Thoracic aorta (tissue), 2 donors: Measurements from ENCODE around the gene HYOU1. TPM values are rescaled to one million over a fixed set of nuclear protein-coding genes. Genes with fewer than 3 reads are reported as not detected.
"Not testable (repeated sequence)": the region's sequence is repeated elsewhere in the genome, so short reads cannot be mapped to it uniquely, and the experiment has no call there.

ENCODE experiments used
- ATAC-seq: fragments of 150-250 bp; one replicate; pipeline ENCODE4 v1.8.0; 2017; ENCODE audit warnings: low read depth; ENCODE audit not compliant: insufficient number of reproducible peaks, low FRiP score
- DNase-seq: peaks from one replicate; pipeline ENCODE4 v3.0.0-alpha.2; 2020; ENCODE audit warnings: low spot score
- H3K27ac ChIP-seq, 2 donors: fragments of 200-600 bp; sonication (generic); 1 replicate in 1 of 2; 2 replicates in 1 of 2; pipeline ENCODE4 v1.5.1; 2016; ENCODE audit warnings: mild to moderate bottlenecking in 2 of 2, moderate library complexity in 2 of 2
- H3K27me3 ChIP-seq: fragments of 200-600 bp; sonication (generic); replicated peaks from 2 replicates; pipeline ENCODE4 v1.6.0; 2016; ENCODE audit warnings: mild to moderate bottlenecking; ENCODE audit not compliant: insufficient read depth
- H3K36me3 ChIP-seq: fragments of 200-600 bp; sonication (generic); one replicate; pipeline ENCODE4 v1.5.1; 2016
- H3K4me1 ChIP-seq, 2 donors: fragments of 200-600 bp; sonication (generic); 1 replicate in 1 of 2; 2 replicates in 1 of 2; pipeline versions ENCODE4 v1.5.1 to v1.6.0; 2016; ENCODE audit warnings: low read depth in 2 of 2, mild to moderate bottlenecking in 1 of 2; ENCODE audit not compliant: control insufficient read depth in 1 of 2
- H3K4me3 ChIP-seq: fragments of 200-600 bp; sonication (generic); 2 replicates; pipeline ENCODE4 v1.5.1; 2016; ENCODE audit warnings: mild to moderate bottlenecking
- H3K9me3 ChIP-seq: fragments of 200-600 bp; sonication (generic); 2 replicates; pipeline ENCODE4 v1.5.1; 2016
- total RNA-seq, 2 donors: library from RNA; depleted of rRNA; stranded (reverse); fragments of >200 nt; gene quantifications; one replicate each; pipeline versions ENCODE4 v1.1.0 to v1.2.3, GENCODE V29; 2016
- TF ChIP-seq, protein P1 (sequence below): fragments of 200-600 bp; sonication (generic); IDR thresholded peaks from one replicate; pipeline ENCODE4 v1.5.1; 2019; ENCODE audit warnings: antibody characterized with exemption

HYOU1 gene
- 100 to 1,000 TPM in 1 of 2 donors, 10 to 100 TPM in 1; 94.1 to 140 TPM for total RNA-seq

GRCh38 chr11:119057000-119057769 lies at the start of gene HYOU1:
HYOU1 (minus strand) TSS chr11:119057205; CDS start chr11:119056160, 1,045 bp downstream.
- ATAC-seq (peak; percentile 95), DNase-seq (peak; percentile 96)
- Histone ChIP-seq H3K9me3 (no peaks in the 10 kb centered on the region), H3K36me3 (peaks cover 13% of the 10 kb centered on the region), H3K4me1 (peaks cover 16 to 25% of the 10 kb centered on the region in 2 donors), H3K27me3 (no peaks in the 10 kb centered on the region), H3K27ac (peak within 1 kb of the TSS; percentile 87 to 96), H3K4me3 (peak within 1 kb of the TSS; percentile 81)
- TF ChIP-seq, protein P1, sequence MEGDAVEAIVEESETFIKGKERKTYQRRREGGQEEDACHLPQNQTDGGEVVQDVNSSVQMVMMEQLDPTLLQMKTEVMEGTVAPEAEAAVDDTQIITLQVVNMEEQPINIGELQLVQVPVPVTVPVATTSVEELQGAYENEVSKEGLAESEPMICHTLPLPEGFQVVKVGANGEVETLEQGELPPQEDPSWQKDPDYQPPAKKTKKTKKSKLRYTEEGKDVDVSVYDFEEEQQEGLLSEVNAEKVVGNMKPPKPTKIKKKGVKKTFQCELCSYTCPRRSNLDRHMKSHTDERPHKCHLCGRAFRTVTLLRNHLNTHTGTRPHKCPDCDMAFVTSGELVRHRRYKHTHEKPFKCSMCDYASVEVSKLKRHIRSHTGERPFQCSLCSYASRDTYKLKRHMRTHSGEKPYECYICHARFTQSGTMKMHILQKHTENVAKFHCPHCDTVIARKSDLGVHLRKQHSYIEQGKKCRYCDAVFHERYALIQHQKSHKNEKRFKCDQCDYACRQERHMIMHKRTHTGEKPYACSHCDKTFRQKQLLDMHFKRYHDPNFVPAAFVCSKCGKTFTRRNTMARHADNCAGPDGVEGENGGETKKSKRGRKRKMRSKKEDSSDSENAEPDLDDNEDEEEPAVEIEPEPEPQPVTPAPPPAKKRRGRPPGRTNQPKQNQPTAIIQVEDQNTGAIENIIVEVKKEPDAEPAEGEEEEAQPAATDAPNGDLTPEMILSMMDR = no peak

DNA sequence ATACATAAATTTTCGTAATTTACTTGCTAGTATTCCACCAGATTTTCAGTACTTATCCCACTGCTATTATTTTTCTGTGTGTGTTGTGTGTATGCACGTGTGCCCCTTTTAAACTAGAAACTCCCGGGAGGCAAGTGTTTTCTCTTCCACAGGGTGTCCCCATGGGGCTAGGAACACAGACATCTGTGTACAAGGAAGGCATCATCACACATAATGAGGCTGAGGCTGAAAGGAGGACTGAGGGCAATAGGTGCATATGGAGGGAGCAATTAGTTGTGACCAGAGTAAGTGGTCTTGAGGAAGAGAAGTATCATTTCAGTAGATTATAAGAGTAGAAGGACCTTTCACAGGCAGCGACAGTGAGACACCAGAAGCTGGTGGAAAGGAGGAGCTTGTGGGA lies 46.8 kb upstream of the HYOU1 start:
- H3K27me3 ChIP-seq = no peaks in the 10 kb centered on the region
- peaks cover 19 to 49% of the 10 kb centered on the region in 2 donors for H3K4me1 ChIP-seq
- no peak for ATAC-seq

GRCh38 chr11:119103161-119103664 lies 46.2 kb upstream of the HYOU1 start:
- H3K27ac ChIP-seq = peak overlapping the region; percentile 93 to 95
- not testable (repeated sequence) for H3K27me3 ChIP-seq, DNase-seq, H3K36me3 ChIP-seq, ATAC-seq, H3K9me3 ChIP-seq
- peak overlapping the region; percentile 89 for H3K4me3 ChIP-seq
- H3K4me1 ChIP-seq = peaks cover 19 to 43% of the 10 kb centered on the region in 2 donors

More for the DNA sequence above, 46.8 kb upstream of the HYOU1 start:
- no peak overlapping the region for H3K27ac ChIP-seq
- TF ChIP-seq, protein P1 = no peak
- no peak for DNase-seq
- H3K4me3 ChIP-seq = no peak overlapping the region
- no peaks in the 10 kb centered on the region for H3K9me3 ChIP-seq
- no peaks in the 10 kb centered on the region for H3K36me3 ChIP-seq

- Histone ChIP-seq H3K4me3 (peak within 1 kb of the TSS; percentile 89), H3K9me3 (no peaks in the 10 kb centered on the region), H3K36me3 (peaks cover 12% of the 10 kb centered on the region), H3K27me3 (no peaks in the 10 kb centered on the region), H3K4me1 (peaks cover 19 to 38% of the 10 kb centered on the region in 2 donors), H3K27ac (peak within 1 kb of the TSS; percentile 93 to 95)
- TF ChIP-seq, protein P1 = no peak
- peak; percentile 86 for DNase-seq
- ATAC-seq = peak; percentile 95
These were observed 44.9 kb upstream of the HYOU1 start, which contains the start of gene DPAGT1 for GRCh38 chr11:119101759-119102423. DPAGT1 (minus strand) TSS chr11:119101853; CDS start chr11:119101655, 198 bp downstream.

GRCh38 chr11:119100994-119101758 lies 44.2 kb upstream of the HYOU1 start:
- Histone ChIP-seq H3K27ac (peak overlapping the region; percentile 93 to 95), H3K4me1 (peaks cover 18 to 31% of the 10 kb centered on the region in 2 donors), H3K27me3 (no peaks in the 10 kb centered on the region), H3K36me3 (peaks cover 18% of the 10 kb centered on the region), H3K9me3 (no peaks in the 10 kb centered on the region), H3K4me3 (peak overlapping the region; percentile 89)
- TF ChIP-seq, protein P1 = no peak
- no peak for DNase-seq
- peak; percentile 4 for ATAC-seq
